A204.1 (cell line): Measurements from ENCODE around the gene EFEMP1.

ENCODE experiments used
- FAIRE-seq: peaks from 2 replicates; lab custom pipeline; 2012; peaks lifted over from hg19 to GRCh38; lab: Jason Lieb, UNC

The EFEMP1 gene

DNA sequence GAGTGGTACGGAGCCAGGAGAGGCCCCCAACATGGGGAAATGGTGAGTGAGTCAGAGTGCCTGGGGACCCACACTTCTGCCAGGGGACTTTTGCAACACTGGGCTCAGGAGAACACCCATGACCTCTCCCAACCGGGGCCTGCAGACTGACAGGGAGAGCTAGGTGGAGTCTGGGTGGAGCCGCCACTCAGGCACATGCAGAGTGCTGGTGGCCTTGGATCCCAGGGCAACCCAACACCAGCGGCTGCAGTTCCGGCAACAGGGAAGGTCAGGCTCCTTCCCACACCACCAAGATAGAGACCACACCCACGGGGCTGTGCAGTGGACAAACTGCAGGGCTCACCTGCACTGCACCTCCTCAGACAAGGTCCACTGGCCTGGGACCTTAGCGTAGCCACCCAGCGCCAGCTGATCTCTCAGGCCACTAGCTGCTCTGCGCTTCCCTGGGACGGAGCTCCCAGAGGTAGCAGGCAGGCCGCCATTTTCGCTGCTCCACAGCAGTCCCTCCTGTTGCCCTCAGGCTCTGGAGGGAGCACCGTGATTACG is 99.0 kb downstream of the EFEMP1 start:
- no peak for FAIRE-seq
